H1 (cell line): ENCODE results near the gene TYRO3. TPM values are rescaled to one million over a fixed set of nuclear protein-coding genes. Genes with fewer than 3 reads are reported as not detected.

Source experiments
- SP1 ChIP-seq: IDR thresholded peaks from 2 replicates; pipeline ENCODE4 v1.6.1; 2011; ENCODE audit warnings: low read depth, low read length
- polyA plus RNA-seq, 7 experiments: library from polyadenylated mRNA; depleted of rRNA in 3 of 7; stranded (reverse) in 5 of 7; unstranded in 2 of 7; fragments of >200 nt in 5 of 7; fragments of 200-250 nt in 2 of 7; gene quantifications; 1 replicate in 5 of 7; 2 replicates in 1 of 7; 4 replicates in 1 of 7; pipeline versions ENCODE4 v1.2.1 to v1.2.3, GENCODE V29; 2011 to 2013; ENCODE audit warnings: missing spikeins in 2 of 7, mixed read lengths in 2 of 7
- total RNA-seq: library from RNA; stranded (reverse); fragmentation: NEBNext Ultra II Directional; extraction: Animal tissue kit (Norgen Biotek cat#: 25700); gene quantifications from 2 replicates; pipeline ENCODE4 v1.2.1, GENCODE V29; 2021
- TF ChIP-seq, protein P1 (sequence below): IDR thresholded peaks from 2 replicates; pipeline ENCODE4 v1.6.1; 2012; ENCODE audit warnings: inconsistent platforms

The TYRO3 gene
- total and polyA plus RNA-seq, 2 of the 8 experiments (the other 6 are each of a cell fraction or from before 2014, with no cell fraction given) = 82.7 to 98.8 TPM

GRCh38 chr15:41581110-41581509, 22.1 kb downstream of the TYRO3 start (continued):
- no peak for TF ChIP-seq SP1
- TF ChIP-seq, protein P1, sequence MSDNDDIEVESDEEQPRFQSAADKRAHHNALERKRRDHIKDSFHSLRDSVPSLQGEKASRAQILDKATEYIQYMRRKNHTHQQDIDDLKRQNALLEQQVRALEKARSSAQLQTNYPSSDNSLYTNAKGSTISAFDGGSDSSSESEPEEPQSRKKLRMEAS = peak; percentile 79
